ENCODE measurements around the gene HLF. TPM values are rescaled to one million over a fixed set of nuclear protein-coding genes. Genes with fewer than 3 reads are reported as not detected.

HLF gene
- total RNA-seq, 1 experiment from 2014 or later: not detected

DNA sequence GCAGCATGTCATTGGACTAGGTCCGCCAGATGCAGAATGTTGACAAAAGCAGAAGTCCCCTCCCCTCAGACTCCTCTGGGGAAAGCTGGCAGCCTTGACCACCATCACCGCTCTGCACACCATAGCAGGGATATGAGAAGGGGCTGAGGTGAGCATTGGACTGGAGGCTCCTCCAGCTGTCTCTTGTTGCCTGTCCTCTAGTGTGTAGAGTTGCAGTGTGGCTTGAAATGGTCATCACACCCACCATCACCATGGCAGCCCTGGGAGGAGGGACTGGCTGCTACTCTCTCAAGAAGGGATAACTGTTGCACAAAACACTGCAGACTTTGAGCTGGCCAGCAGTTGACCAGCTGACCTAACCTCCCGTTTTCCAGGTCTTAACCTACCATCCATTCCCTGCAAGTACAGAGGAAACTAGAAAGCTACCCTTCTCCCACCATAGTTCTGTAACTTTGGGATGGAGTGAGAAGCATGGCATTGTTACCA lies 38.3 kb downstream of the HLF start:
- CTCF ChIA-PET: interaction anchor here (1.0 kb wide), 1 partner anchor 53 kb away, joined by 3 read pairs; no protein-coding TSS in a partner anchor

GRCh38 chr17:55303701-55304145 lies 39.0 kb downstream of the HLF start:
- no peak overlapping the region for H3K27ac ChIP-seq
- intact Hi-C loops (cut with micrococcal nuclease; ENCODE audit: unreplicated experiment): no loop called here
- no peaks in the 10 kb centered on the region for H3K9me2 ChIP-seq (ENCODE audit: insufficient read depth)
- no peak overlapping the region for H2AFZ ChIP-seq
- no peaks in the 10 kb centered on the region for H3K79me2 ChIP-seq (ENCODE audit: low read depth)
- no peaks in the 10 kb centered on the region for H4K20me1 ChIP-seq (ENCODE audit: insufficient read depth)
- no peaks in the 10 kb centered on the region for H3K36me3 ChIP-seq (ENCODE audit: low read depth)
- BruUV-seq (replicated peaks): no TSS peak
- no peak overlapping the region for H3K4me2 ChIP-seq
- no peaks in the 10 kb centered on the region; the same call in 1 of the 2 replicates for H3K9me3 ChIP-seq (ENCODE audit: insufficient read depth, low read depth)
- DNase-seq: no peak
- no peak overlapping the region for H3K4me3 ChIP-seq
- TF ChIP-seq CTCF (conservative IDR thresholded peaks at IDR 0.05) (no peak; the same call in 1 of the 2 replicates), EZH2 (IDR thresholded peaks at IDR 0.05; ENCODE audit: low read depth) (no peak)
- no peaks in the 10 kb centered on the region for H3F3A ChIP-seq (ENCODE audit: insufficient read depth, low read depth)
- no peaks in the 10 kb centered on the region for H3K4me1 ChIP-seq (replicated peaks; ENCODE audit: insufficient read depth)
- CTCF ChIA-PET: interaction anchor here (1.0 kb wide), 1 partner anchor 53 kb away, joined by 3 read pairs; no protein-coding TSS in a partner anchor
- H3K27me3 ChIP-seq (ENCODE audit: insufficient read depth, low read depth): peaks cover 15% of the 10 kb centered on the region; the same call in 1 of the 2 replicates
- POLR2A ChIA-PET (ENCODE audit: unreplicated experiment): no interaction called here

More for the DNA sequence above, 38.3 kb downstream of the HLF start:
- DNase-seq: no peak
- Histone ChIP-seq H3K4me2 (no peak overlapping the region), H3F3A (ENCODE audit: insufficient read depth, low read depth) (no peaks in the 10 kb centered on the region), H3K79me2 (ENCODE audit: low read depth) (no peaks in the 10 kb centered on the region), H3K9me2 (ENCODE audit: insufficient read depth) (no peaks in the 10 kb centered on the region), H4K20me1 (ENCODE audit: insufficient read depth) (no peaks in the 10 kb centered on the region), H3K9me3 (ENCODE audit: insufficient read depth, low read depth) (no peaks in the 10 kb centered on the region; the same call in 1 of the 2 replicates), H3K27me3 (ENCODE audit: insufficient read depth, low read depth) (peaks cover 10% of the 10 kb centered on the region; the same call in 1 of the 2 replicates), H3K4me3 (no peak overlapping the region), H3K4me1 (replicated peaks; ENCODE audit: insufficient read depth) (no peaks in the 10 kb centered on the region), H3K36me3 (ENCODE audit: low read depth) (no peaks in the 10 kb centered on the region), H2AFZ (no peak overlapping the region), H3K27ac (no peak overlapping the region)
- intact Hi-C loops (cut with micrococcal nuclease; ENCODE audit: unreplicated experiment): no loop called here
- POLR2A ChIA-PET (ENCODE audit: unreplicated experiment): no interaction called here
- TF ChIP-seq CTCF (conservative IDR thresholded peaks at IDR 0.05): no peak
- TF ChIP-seq EZH2 (IDR thresholded peaks at IDR 0.05; ENCODE audit: low read depth): no peak
- BruUV-seq (replicated peaks): no TSS peak

GRCh38 chr17:55304171-55304859 lies 39.6 kb downstream of the HLF start:
- no peaks in the 10 kb centered on the region for H3K36me3 ChIP-seq (ENCODE audit: low read depth)
- POLR2A ChIA-PET (ENCODE audit: unreplicated experiment): no interaction called here

More at GRCh38 chr17:55304171-55304859, 39.6 kb downstream of the HLF start:
- no peaks in the 10 kb centered on the region for H3F3A ChIP-seq (ENCODE audit: insufficient read depth, low read depth)
- no peak for TF ChIP-seq EZH2 (IDR thresholded peaks at IDR 0.05; ENCODE audit: low read depth)
- no peak for TF ChIP-seq CTCF (conservative IDR thresholded peaks at IDR 0.05)
- H3K4me3 ChIP-seq: no peak overlapping the region
- CTCF ChIA-PET: interaction anchor here (1.0 kb wide), 1 partner anchor 52 kb away, joined by 3 read pairs; no protein-coding TSS in a partner anchor
- H3K4me2 ChIP-seq: no peak overlapping the region
- intact Hi-C loops (cut with micrococcal nuclease; ENCODE audit: unreplicated experiment): no loop called here
- H4K20me1 ChIP-seq (ENCODE audit: insufficient read depth): no peaks in the 10 kb centered on the region
- H3K9me2 ChIP-seq (ENCODE audit: insufficient read depth): no peaks in the 10 kb centered on the region
- H3K79me2 ChIP-seq (ENCODE audit: low read depth): no peaks in the 10 kb centered on the region
- no peaks in the 10 kb centered on the region for H3K4me1 ChIP-seq (replicated peaks; ENCODE audit: insufficient read depth)
- no peak overlapping the region for H3K27ac ChIP-seq
- peaks cover 15% of the 10 kb centered on the region; the same call in 1 of the 2 replicates for H3K27me3 ChIP-seq (ENCODE audit: insufficient read depth, low read depth)
- H2AFZ ChIP-seq: no peak overlapping the region
- DNase-seq: no peak
- BruUV-seq (replicated peaks): no TSS peak
- H3K9me3 ChIP-seq (ENCODE audit: insufficient read depth, low read depth): no peaks in the 10 kb centered on the region; the same call in 1 of the 2 replicates

Measured in PC-9 (cell line).